H1 (cell line): Measurements from ENCODE around the gene MOB3C. TPM values are rescaled to one million over a fixed set of nuclear protein-coding genes. Genes with fewer than 3 reads are reported as not detected.

ENCODE experiments used
- CTCF ChIA-PET: fragments of 300-600 bp; sonication (Branson Sonifier 250); formaldehyde crosslinking; loops from one replicate; lab custom pipeline; 2021; ENCODE audit not compliant: partially characterized antibody; lab: Charles Lee
- POLR2A ChIA-PET: fragments of 300-600 bp; sonication (Branson Sonifier 250); formaldehyde crosslinking; loops from one replicate; lab custom pipeline; 2021; ENCODE audit warnings: inconsistent platforms; ENCODE audit not compliant: partially characterized antibody; lab: Charles Lee
- DNase-seq, 2 experiments: peaks; one replicate each; pipeline versions ENCODE4 v3.0.0 to v3.0.0-alpha.2; 2010 to 2022; ENCODE audit warnings: low spot score in 2 of 2, low read depth in 1 of 2, mixed read lengths in 1 of 2
- FAIRE-seq: peaks from 2 replicates; lab custom pipeline; 2011; peaks lifted over from hg19 to GRCh38; lab: Jason Lieb, UNC
- H2AFZ ChIP-seq: 2 replicates; pipeline ENCODE4 v1.8.1; 2012; ENCODE audit warnings: low read length, inconsistent platforms
- H2AK5ac ChIP-seq: 2 replicates; pipeline ENCODE4 v1.6.1; 2013; ENCODE audit warnings: low read depth, low read length
- H2BK120ac ChIP-seq: replicated peaks from 2 replicates; pipeline ENCODE3; 2013; ENCODE audit warnings: low read depth, low read length, inconsistent platforms
- H2BK12ac ChIP-seq: 2 replicates; pipeline ENCODE4 v1.6.1; 2013; ENCODE audit warnings: low read depth, low read length
- H2BK15ac ChIP-seq: 2 replicates; pipeline ENCODE4 v1.6.1; 2013; ENCODE audit warnings: low read length
- H2BK20ac ChIP-seq: 2 replicates; pipeline ENCODE4 v1.6.1; 2013; ENCODE audit warnings: low read length
- H2BK5ac ChIP-seq: 2 replicates; pipeline ENCODE4 v1.6.1; 2013; ENCODE audit warnings: low read depth, low read length
- H3K14ac ChIP-seq: 2 replicates; pipeline ENCODE4 v1.6.1; 2013; ENCODE audit warnings: inconsistent platforms; ENCODE audit not compliant: insufficient read length
- H3K18ac ChIP-seq: 2 replicates; pipeline ENCODE4 v1.6.1; 2013; ENCODE audit warnings: low read length; ENCODE audit errors: extremely low read depth
- H3K23ac ChIP-seq: 2 replicates; pipeline ENCODE4 v1.6.1; 2013; ENCODE audit warnings: inconsistent platforms; ENCODE audit not compliant: insufficient read length
- H3K23me2 ChIP-seq: 2 replicates; pipeline ENCODE4 v1.6.1; 2013; ENCODE audit warnings: low read depth, low read length
- H3K27ac ChIP-seq: 2 replicates; pipeline ENCODE4 v1.6.1; 2011; ENCODE audit warnings: low read depth, low read length, inconsistent platforms
- H3K27me3 ChIP-seq, 4 experiments: replicated peaks in 1 of 4; 1 replicate in 1 of 4; 2 replicates in 3 of 4; pipeline versions ENCODE4 v1.6.1 to v1.8.1; 2011 to 2013; ENCODE audit warnings: low read length in 3 of 4, mild to moderate bottlenecking in 3 of 4, inconsistent platforms in 2 of 4, mixed read lengths in 2 of 4, moderate library complexity in 1 of 4; ENCODE audit not compliant: control insufficient read depth in 3 of 4, insufficient read depth in 3 of 4; ENCODE audit errors: extremely low read depth in 1 of 4
- H3K36me3 ChIP-seq, 4 experiments: 2 replicates each; pipeline versions ENCODE4 v1.6.1 to v1.8.1; 2011 to 2013; ENCODE audit warnings: mild to moderate bottlenecking in 4 of 4, low read length in 3 of 4, moderate library complexity in 2 of 4, control low read depth in 1 of 4, inconsistent platforms in 1 of 4; ENCODE audit not compliant: insufficient read depth in 4 of 4, control insufficient read depth in 2 of 4
- H3K4ac ChIP-seq: replicated peaks from 2 replicates; pipeline ENCODE3; 2013; ENCODE audit warnings: low read length, low read depth, mixed read lengths, inconsistent platforms; ENCODE audit not compliant: insufficient read length
- H3K4me1 ChIP-seq, 4 experiments: replicated peaks in 1 of 4; 1 replicate in 1 of 4; 2 replicates in 3 of 4; pipeline versions ENCODE4 v1.6.1 to v1.8.1; 2011 to 2013; ENCODE audit warnings: low read length in 3 of 4, inconsistent platforms in 2 of 4, mixed read lengths in 1 of 4; ENCODE audit not compliant: insufficient read depth in 4 of 4, control insufficient read depth in 3 of 4
- H3K4me2 ChIP-seq, 2 experiments: 2 replicates each; pipeline versions ENCODE4 v1.6.1 to v1.8.1; 2011 to 2013; ENCODE audit warnings: low read depth in 2 of 2, low read length in 2 of 2, control low read depth in 1 of 2, inconsistent platforms in 1 of 2, mild to moderate bottlenecking in 1 of 2; ENCODE audit not compliant: insufficient read depth in 1 of 2
- H3K4me3 ChIP-seq, 4 experiments: fragments of 200-600, 300-600 bp in 1 of 4; sonication (generic), shearing (Covaris generic), sonication (Bioruptor Twin) in 1 of 4; 2 replicates each; pipeline versions ENCODE4 v1.5.1 to v1.8.1; 2011 to 2016; ENCODE audit warnings: low read length in 4 of 4, low read depth in 3 of 4, control low read depth in 2 of 4, inconsistent platforms in 2 of 4, mild to moderate bottlenecking in 2 of 4, mixed read lengths in 1 of 4, moderate library complexity in 1 of 4; ENCODE audit not compliant: insufficient read depth in 2 of 4; ENCODE audit errors: extremely low read depth in 1 of 4
- H3K56ac ChIP-seq: replicated peaks from 2 replicates; pipeline ENCODE3; 2013; ENCODE audit warnings: low read depth, mild to moderate bottlenecking, mixed read lengths, low read length, inconsistent platforms; ENCODE audit not compliant: insufficient read length
- H3K79me1 ChIP-seq: 2 replicates; pipeline ENCODE4 v1.6.1; 2013; ENCODE audit warnings: low read depth, low read length, control low read depth
- H3K79me2 ChIP-seq, 2 experiments: 2 replicates each; pipeline versions ENCODE4 v1.6.1 to v1.8.1; 2012 to 2013; ENCODE audit warnings: low read length in 2 of 2, mild to moderate bottlenecking in 2 of 2, inconsistent platforms in 1 of 2; ENCODE audit not compliant: insufficient read depth in 2 of 2, control insufficient read depth in 1 of 2
- H3K9ac ChIP-seq, 4 experiments: replicated peaks in 1 of 4; 1 replicate in 1 of 4; 2 replicates in 3 of 4; pipeline versions ENCODE4 v1.6.1 to v1.8.1; 2011 to 2013; ENCODE audit warnings: low read depth in 3 of 4, low read length in 3 of 4, control low read depth in 2 of 4, mild to moderate bottlenecking in 2 of 4, moderate library complexity in 2 of 4, inconsistent platforms in 1 of 4; ENCODE audit errors: extremely low read depth in 1 of 4
- H3K9me3 ChIP-seq, 2 experiments: 2 replicates each; pipeline versions ENCODE4 v1.6.1 to v1.8.1; 2012 to 2013; ENCODE audit warnings: mild to moderate bottlenecking in 2 of 2, moderate library complexity in 2 of 2, control low read depth in 1 of 2, inconsistent platforms in 1 of 2, low read depth in 1 of 2, low read length in 1 of 2, mixed read lengths in 1 of 2; ENCODE audit not compliant: insufficient read depth in 2 of 2
- H4K20me1 ChIP-seq, 2 experiments: replicated peaks in 1 of 2; 2 replicates each; pipeline versions ENCODE3 to v1.8.1; 2011 to 2013; ENCODE audit warnings: inconsistent platforms in 2 of 2, low read length in 2 of 2, mild to moderate bottlenecking in 1 of 2; ENCODE audit not compliant: insufficient read depth in 2 of 2, control insufficient read depth in 1 of 2
- H4K5ac ChIP-seq: 2 replicates; pipeline ENCODE4 v1.6.1; 2013; ENCODE audit warnings: low read length, low read depth, mixed read lengths, inconsistent platforms; ENCODE audit not compliant: insufficient read length
- H4K8ac ChIP-seq: 2 replicates; pipeline ENCODE4 v1.8.0; 2013; ENCODE audit warnings: mild to moderate bottlenecking, moderate library complexity, low read length, inconsistent platforms; ENCODE audit not compliant: insufficient read depth; ENCODE audit errors: extremely low read depth
- H4K91ac ChIP-seq: replicated peaks from 2 replicates; pipeline ENCODE3; 2013; ENCODE audit warnings: low read length, mixed read lengths, inconsistent platforms; ENCODE audit not compliant: insufficient read length
- ASH2L ChIP-seq: fragments of 200-600, 300-600 bp; sonication (generic); IDR thresholded peaks from one replicate; pipeline ENCODE4 v1.7.1; 2017; ENCODE audit warnings: low read length
- BACH1 ChIP-seq: IDR thresholded peaks from 2 replicates; pipeline ENCODE4 v1.6.1; 2012; ENCODE audit warnings: low read length, improper control_type of control experiment
- BRCA1 ChIP-seq: IDR thresholded peaks from 2 replicates; pipeline ENCODE4 v1.6.1; 2012; ENCODE audit warnings: low read depth, low read length, improper control_type of control experiment
- EGR1 ChIP-seq: IDR thresholded peaks from 2 replicates; pipeline ENCODE4 v1.6.1; 2011; ENCODE audit warnings: low read depth, low read length, borderline replicate concordance
- KDM4A ChIP-seq: IDR thresholded peaks from one replicate; pipeline ENCODE4 v1.7.1; 2012; ENCODE audit warnings: low read depth, mild to moderate bottlenecking, moderate library complexity, low read length, inconsistent platforms; ENCODE audit not compliant: severe bottlenecking
- PHF8 ChIP-seq: fragments of 200-600 bp; sonication (generic); conservative IDR thresholded peaks from 2 replicates; pipeline ENCODE4 v1.7.1; 2012; ENCODE audit warnings: low read depth, mild to moderate bottlenecking, inconsistent platforms, low read length, moderate library complexity
- POLR2A ChIP-seq, 2 experiments: IDR thresholded peaks; 1 replicate in 1 of 2; 2 replicates in 1 of 2; pipeline ENCODE4 v1.6.1; 2011; ENCODE audit warnings: low read depth in 2 of 2, low read length in 2 of 2, mild to moderate bottlenecking in 2 of 2; ENCODE audit errors: control extremely low read depth in 1 of 2
- RAD21 ChIP-seq, 2 experiments: IDR thresholded peaks in 1 of 2; conservative IDR thresholded peaks in 1 of 2; 2 replicates each; pipeline ENCODE4 v1.6.1; 2011; ENCODE audit warnings: low read depth in 2 of 2, low read length in 2 of 2, improper control_type of control experiment in 1 of 2, inconsistent platforms in 1 of 2, mild to moderate bottlenecking in 1 of 2, moderate library complexity in 1 of 2
- SP4 ChIP-seq: IDR thresholded peaks from 2 replicates; pipeline ENCODE4 v1.6.1; 2012; ENCODE audit warnings: low read length, inconsistent platforms
- SUZ12 ChIP-seq: fragments of 200-600 bp; sonication (generic); IDR thresholded peaks from 2 replicates; pipeline ENCODE4 v1.6.1; 2012; ENCODE audit warnings: mild to moderate bottlenecking, inconsistent platforms, low read length, moderate library complexity, mixed read lengths
- WGBS, 2 experiments: shearing (Covaris generic) in 1 of 2; methylation state at CpG; one replicate each; pipeline versions ENCODE4 v1.1.6 to v1.1.7; 2013 to 2015; ENCODE audit warnings: low lambda C conversion rate in 2 of 2, mixed read lengths in 2 of 2, inconsistent platforms in 1 of 2, low coverage in 1 of 2, missing lambda C conversion rate in 1 of 2; ENCODE audit not compliant: insufficient replicate concordance in 2 of 2, insufficient coverage in 1 of 2, insufficient read length in 1 of 2; ENCODE audit errors: extremely low coverage in 1 of 2, missing lambda C conversion rate in 1 of 2; 5-methylcytosine and 5-hydroxymethylcytosine counted together
- polyA plus RNA-seq, 7 experiments: library from polyadenylated mRNA; depleted of rRNA in 3 of 7; stranded (reverse) in 5 of 7; unstranded in 2 of 7; fragments of >200 nt in 5 of 7; fragments of 200-250 nt in 2 of 7; gene quantifications; 1 replicate in 5 of 7; 2 replicates in 1 of 7; 4 replicates in 1 of 7; pipeline versions ENCODE4 v1.2.1 to v1.2.3, GENCODE V29; 2011 to 2013; ENCODE audit warnings: missing spikeins in 2 of 7, mixed read lengths in 2 of 7
- total RNA-seq: library from RNA; stranded (reverse); fragmentation: NEBNext Ultra II Directional; extraction: Animal tissue kit (Norgen Biotek cat#: 25700); gene quantifications from 2 replicates; pipeline ENCODE4 v1.2.1, GENCODE V29; 2021

MOB3C gene
- total and polyA plus RNA-seq, 2 of the 8 experiments (the other 6 are each of a cell fraction or from before 2014, with no cell fraction given) = 5.8 to 6.6 TPM

DNA sequence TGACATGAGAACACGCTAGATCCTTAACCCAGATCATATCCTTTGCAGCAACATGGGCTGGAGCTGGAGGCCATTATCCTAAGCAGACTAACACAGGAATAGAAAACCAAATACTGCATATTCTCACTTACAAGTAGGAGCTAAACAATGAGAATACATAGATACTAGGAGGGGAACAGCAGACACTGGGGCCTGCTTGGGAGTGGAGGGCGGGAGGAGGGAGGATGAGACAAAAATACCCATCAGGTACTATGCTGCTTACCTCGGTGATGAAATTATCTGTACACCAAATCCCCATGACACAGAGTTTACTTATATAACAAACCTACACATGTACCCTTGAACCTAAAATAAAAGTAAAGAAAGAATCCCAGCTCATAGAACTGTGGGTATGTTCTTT, 1.2 kb upstream of the MOB3C start:
- CTCF ChIA-PET = interaction anchor here (1.1 to 14.2 kb wide), 6 partner anchors 14 to 108 kb away, joined by 3 to 126 read pairs (median 20); partner anchors contain the start of gene MKNK1
- no peak overlapping the region for H4K8ac ChIP-seq
- 0 out of 2 replicates have a peak overlapping the region, but pooled peaks have one; percentile 39 for H2BK12ac ChIP-seq
- H2AK5ac ChIP-seq = no peak overlapping the region
- no peak for DNase-seq
- H3K56ac ChIP-seq = no peak overlapping the region
- H3K4me2 ChIP-seq = no peak overlapping the region
- no peak overlapping the region for H2AFZ ChIP-seq
- H3K18ac ChIP-seq = no peak overlapping the region
- no peaks in the 10 kb centered on the region for H3K36me3 ChIP-seq
- H3K23me2 ChIP-seq = peaks cover 7% of the 10 kb centered on the region; the same call in 1 of the 2 replicates
- no peak overlapping the region for H2BK15ac ChIP-seq
- no peak overlapping the region for H3K14ac ChIP-seq
- H3K23ac ChIP-seq = no peak overlapping the region
- peaks cover 11 to 26% (median 17%) of the 10 kb centered on the region in 4 experiments for H3K4me1 ChIP-seq
- H4K20me1 ChIP-seq = no peaks in the 10 kb centered on the region
- peaks cover 0 to 11% (median 9%) of the 10 kb centered on the region in 4 experiments; a peak in 5 of 7 replicates for H3K27me3 ChIP-seq
- H4K5ac ChIP-seq = no peak overlapping the region
- no peak overlapping the region for H2BK120ac ChIP-seq
- POLR2A ChIA-PET = interaction anchor here (1.3 to 2.2 kb wide), 5 partner anchors 11 to 24 kb away, joined by 3 to 7 read pairs (median 4); partner anchors contain the start of gene MKNK1
- H3K4me3 ChIP-seq = no peak overlapping the region
- 85% methylated on average over 3 of the region's 3 CpGs; no CpG with 5 or more reads in 1 of the 2 experiments for WGBS, 2 experiments
- no peak overlapping the region for H3K4ac ChIP-seq
- H3K9ac ChIP-seq = no peak overlapping the region
- FAIRE-seq = no peak
- H3K9me3 ChIP-seq = no peaks in the 10 kb centered on the region
- H3K27ac ChIP-seq = no peak overlapping the region
- H4K91ac ChIP-seq = no peak overlapping the region
- 0 out of 2 replicates have a peak overlapping the region, but pooled peaks have one; percentile 35 for H2BK20ac ChIP-seq
- no peaks in the 10 kb centered on the region for H3K79me2 ChIP-seq
- H2BK5ac ChIP-seq = no peak overlapping the region
- no peaks in the 10 kb centered on the region for H3K79me1 ChIP-seq
- TF ChIP-seq KDM4A (no peak), ASH2L (no peak), BACH1 (no peak), PHF8 (no peak), RAD21 (IDR thresholded peaks at IDR 0.05 in 1 of 2, conservative IDR thresholded peaks at IDR 0.05 in 1 of 2; ENCODE audit: low read depth in 2 of 2, low read length in 2 of 2) (no peak), SP4 (no peak), POLR2A (IDR thresholded peaks at IDR 0.05; ENCODE audit: control extremely low read depth in 1 of 2, low read depth in 2 of 2, low read length in 2 of 2) (no peak), BRCA1 (no peak), EGR1 (no peak), SUZ12 (no peak)
